HG03442 (cell line): ENCODE data around the gene LNPEP.

Source experiments
- ATAC-seq: cut with Tn5 transposase; IDR thresholded peaks from one replicate; pipeline ENCODE4 v1.9.1; 2021; ENCODE audit warnings: mild to moderate bottlenecking, moderate library complexity; ENCODE audit not compliant: unreplicated experiment

Gene LNPEP

DNA sequence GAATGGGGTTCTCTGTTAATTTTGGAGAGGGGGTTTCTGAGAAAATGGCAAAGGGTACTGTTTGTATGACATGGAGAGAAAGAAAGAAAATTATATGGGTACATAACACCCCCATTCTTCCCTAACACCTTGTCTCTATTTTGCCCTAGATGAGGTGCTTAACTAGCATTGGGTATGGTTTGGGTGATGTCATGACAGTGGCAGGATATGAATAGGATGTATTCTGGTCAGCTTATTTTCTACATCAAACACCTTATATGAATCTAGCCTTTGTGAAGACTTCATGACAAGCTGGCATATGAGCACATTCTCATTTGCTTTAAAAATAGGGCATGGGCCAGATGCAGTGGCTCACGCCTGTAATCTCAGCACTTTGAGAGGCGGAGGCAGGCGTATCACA is 58.6 kb downstream of the LNPEP start:
- ATAC-seq = no peak

DNA sequence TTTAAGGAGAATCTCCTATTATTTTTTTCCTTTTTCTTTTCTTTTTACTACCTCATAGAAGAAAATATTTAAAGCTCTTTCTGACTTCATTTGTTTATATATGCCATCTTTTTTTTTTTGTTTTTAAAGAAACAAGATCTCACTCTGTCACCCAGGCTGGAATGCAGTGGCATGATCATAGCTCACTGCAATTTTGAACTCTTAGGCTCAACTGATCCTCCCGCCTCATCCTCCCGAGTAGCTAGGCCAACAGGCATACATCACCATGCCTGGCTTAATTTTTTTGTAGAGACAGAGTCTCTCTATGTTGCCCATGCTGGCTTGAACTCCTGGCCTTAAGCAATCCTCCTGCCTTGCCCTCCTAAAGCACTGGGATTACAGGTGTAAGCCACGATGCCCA is 59.5 kb downstream of the LNPEP start:
- ATAC-seq = no peak

DNA sequence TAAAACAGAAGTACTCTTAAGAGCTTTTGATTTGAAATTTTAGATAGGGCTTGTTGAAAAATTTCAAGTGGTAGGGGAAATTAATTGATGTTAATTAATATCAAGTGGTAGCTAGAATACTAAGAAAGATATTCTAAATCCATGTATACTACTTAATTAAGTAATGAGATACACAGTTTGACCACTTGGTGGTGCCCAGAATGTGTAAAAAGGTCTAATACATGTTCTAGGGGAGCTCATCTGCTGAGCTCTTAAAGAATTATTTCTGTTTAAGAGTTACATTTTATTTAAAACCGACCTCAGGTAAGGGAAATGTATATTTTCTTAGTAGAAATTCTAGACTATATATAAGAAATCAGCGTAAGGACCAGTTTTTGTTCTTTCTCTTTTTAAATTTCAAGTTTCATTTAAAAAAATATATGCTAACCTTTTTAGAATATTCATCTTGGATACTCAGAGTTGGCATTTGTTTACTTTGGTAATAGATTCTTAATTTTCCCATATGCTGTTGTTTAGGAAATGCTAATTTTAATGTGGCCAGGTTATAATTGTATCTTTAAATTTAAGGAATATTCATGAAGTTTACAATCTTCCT is 61.5 kb downstream of the LNPEP start:
- ATAC-seq = peak; percentile 80

DNA sequence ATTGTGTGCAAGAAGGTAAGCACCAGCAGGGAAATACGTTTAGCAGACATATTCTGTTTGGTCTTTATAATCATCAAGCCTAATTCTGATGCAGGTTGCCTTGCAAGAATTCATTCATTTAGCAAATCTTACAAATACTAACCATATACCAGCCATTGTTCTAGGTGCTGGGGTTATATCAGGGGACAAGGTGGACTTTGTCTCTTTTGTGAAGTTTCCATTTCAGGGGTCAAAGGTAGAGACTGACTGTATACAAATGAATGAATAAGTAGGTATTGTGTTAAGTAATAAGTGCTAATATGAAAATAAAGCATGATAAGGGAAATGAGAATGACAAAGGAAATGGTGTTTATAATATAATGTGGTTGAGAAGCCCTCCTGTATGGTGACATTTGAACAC is 64.0 kb downstream of the LNPEP start:
- ATAC-seq = no peak

DNA sequence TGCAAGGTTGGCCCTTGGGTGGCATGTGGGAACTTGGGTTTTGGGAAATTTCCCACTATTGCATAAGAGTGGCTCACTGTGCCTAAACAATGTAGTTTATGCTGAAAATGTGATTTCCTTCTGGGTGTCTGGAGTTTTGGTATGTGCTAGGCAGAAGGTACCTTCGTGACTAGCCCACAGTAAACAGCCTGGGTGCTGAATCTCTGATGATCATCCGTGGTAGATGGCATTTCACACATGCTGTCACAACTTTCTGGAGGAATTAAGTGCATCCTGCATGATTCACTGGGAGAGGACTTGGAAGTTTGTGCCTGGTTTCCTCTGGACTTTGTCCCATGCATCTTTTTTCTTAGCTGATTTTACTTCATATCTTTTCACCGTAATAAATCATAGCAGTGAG is 64.5 kb downstream of the LNPEP start:
- ATAC-seq = no peak

DNA sequence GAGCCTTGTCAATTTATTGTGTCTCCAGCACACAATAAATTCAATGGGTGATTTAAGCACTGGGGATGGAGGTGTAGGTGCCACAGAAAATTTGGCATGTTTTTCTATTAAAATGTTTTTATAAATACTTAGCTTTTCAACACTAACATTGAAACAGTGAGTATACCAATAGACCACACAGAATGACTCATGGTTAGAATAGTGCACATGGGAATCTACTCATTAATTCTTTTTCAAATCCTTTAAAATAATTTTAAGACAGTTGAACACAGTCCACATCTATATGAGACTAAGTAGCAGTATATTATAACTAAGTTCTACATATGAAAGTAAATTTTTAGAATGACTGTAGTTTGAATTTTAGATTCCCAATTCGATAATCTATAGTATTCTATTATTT is 67.1 kb downstream of the LNPEP start:
- no peak for ATAC-seq

DNA sequence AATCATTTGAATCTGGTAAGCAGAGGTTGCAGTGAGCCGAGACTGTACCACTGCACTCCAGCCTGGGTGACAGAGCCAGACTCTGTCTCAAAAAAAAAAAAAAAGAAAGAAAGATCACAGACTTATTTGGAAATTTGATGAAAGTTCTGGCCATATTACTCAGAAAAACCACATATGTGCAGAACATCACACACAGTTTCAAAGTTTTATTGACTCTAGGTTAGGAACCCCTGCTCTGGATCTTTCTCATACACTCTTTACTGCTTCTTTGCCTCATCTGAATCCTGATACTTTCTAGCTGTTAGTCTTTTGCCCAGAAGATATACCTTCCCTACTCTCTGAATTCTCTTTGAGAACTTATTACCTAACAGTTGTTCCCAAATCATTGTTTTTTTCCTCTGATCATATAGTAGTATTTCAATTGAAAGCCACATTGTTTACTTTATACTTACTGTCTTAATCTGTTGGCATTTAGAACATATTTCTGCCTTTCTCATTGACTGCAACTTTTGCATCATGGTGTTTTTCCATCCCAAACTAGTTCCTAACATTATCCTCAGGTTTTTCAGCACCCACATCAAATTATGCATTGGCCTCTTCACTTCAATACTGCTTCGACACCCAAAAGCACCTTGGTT is 68.7 kb downstream of the LNPEP start:
- no peak for ATAC-seq

DNA sequence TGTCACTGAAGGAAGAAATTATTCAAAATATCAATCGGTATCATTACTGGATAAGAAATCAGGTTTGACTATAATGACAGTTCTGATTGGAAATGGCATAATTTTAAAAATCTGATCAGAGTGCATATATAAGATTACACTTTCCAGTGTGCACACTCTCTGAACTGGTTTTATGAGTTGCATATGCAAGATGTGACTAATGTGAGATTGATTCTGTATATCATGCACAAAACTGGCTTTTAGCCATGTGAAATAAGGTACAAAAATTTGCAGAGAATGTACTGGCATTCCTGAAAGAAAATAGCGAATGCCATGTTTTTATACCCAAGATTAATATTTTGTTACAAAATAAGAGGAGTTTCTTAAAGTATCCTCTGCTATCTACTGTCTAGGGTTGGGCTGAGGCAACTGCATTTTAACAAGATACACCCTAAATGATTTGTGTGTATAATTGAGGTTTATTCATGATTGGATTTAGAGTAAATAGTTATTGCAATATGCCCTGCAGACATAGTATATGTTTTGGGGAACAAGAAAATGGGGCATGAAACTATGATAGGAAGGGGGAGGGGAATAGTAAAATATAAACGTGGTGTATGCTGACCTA is 70.7 kb downstream of the LNPEP start:
- ATAC-seq = no peak

DNA sequence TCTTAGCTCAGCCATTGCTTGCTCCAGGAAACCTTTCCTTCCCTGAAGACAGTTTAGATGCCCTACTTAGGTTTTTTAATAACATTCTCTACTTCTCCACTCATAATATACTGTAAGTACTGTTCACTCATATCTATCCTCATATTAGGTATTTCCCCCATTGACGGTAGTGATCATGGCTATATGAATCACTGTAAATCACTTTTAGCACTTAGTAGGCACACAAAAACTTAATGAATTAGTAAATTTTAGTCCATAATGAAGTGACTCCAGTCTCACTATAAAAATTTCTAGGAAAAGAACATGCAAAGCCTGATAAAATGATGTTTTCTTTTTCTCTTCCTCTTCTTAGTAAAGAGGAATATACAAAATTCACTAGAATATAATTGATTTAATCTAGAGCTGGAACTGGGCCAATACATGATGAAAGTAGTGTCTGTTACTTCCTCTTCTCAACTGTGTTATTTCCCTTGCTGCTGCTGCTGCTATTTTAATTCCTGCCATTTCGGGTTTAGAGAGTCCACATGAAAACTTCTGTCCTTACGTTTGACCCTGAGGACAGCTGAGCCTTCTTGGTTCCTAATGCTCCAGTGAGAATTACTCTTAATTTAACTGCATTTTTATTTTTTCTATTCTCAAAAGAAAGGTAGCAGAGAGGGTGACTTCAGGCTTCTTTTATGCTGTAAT is 73.5 kb downstream of the LNPEP start:
- ATAC-seq = peak; percentile 57

DNA sequence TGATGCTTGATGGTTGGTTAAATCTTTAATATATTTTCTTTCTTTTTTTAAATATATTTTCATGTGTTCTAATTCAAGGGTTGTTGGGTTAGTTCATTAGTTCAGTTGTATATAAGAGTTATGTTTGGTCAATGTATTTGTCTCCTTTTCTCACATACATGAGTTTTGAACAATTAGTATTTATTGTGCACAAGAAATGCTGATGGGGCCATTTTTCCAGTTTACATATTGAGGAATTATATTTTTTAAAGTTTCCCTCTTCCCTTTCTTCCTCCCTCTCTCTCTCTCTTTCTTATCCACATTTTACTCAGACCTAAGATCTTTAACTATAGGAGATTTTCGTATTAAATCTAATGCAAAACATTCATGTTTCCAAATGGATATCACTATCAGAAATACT is 74.0 kb downstream of the LNPEP start:
- ATAC-seq = no peak

DNA sequence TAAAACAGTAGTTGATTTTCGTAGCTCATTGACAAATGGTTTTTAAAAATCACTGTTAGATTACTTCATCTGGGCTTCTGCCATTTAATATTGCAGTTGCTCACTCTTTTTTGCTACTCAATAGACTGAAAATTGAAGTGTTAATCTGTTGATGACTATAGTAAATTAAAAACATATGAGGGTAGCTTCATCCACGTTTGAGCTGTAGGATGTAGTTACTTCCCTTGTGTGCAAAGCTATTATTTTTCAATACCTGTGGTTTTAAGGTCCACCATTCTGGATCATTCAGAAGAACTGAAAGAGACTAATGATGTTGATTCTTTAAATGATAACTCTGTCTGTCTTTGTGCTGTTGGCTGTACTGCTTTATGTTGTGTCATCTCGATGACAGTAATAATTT is 74.7 kb downstream of the LNPEP start:
- no peak for ATAC-seq

DNA sequence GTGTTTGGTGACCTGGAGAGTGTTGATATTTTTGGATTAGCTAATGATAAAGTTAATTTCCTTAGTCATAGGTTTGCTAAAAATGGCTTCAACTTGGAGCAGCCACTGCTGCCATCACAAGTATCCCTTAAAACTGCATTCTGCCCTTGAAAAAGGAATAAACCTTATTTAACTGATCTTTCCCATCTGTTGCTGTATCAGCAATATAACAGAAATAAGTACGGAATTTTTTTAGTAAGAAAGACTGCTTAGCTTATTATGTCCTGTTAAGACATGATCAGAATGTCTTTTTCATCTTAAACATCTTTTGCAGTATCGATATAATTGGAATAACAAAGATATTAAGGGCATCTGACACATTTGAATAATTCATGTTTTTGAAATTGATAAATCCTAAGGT is 75.7 kb downstream of the LNPEP start:
- ATAC-seq = no peak

DNA sequence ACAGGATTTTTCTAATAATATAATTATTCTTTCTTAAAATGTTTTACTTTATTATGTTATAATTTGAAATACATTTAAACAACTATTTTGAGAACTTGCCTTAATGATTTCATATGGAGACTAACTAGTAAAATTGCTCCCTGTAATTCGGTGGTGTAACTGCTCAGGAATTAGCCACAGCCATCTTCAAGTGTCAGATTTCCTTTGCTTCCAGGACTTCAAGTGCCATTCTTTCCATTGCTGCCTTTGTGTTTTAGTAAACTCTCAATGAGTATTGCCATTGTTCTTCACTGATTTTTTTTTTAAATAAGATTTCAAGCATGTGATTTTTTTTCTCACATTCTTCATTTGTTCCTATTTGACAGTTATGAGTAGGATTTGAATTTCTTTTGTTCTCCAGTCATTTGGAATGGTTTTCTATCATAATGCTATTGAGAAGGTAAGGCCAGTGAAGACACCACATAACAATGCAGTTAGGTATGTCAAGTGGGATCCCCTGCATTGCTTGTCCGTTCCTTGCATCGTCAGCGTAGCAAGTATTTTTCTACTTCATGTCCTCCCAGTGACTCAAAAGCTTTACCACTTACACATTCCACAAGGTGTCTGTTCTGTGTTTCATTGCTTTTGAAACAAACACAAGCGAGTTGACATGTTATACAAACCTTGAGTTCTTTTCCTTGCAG is 83.7 kb downstream of the LNPEP start:
- ATAC-seq = no peak

DNA sequence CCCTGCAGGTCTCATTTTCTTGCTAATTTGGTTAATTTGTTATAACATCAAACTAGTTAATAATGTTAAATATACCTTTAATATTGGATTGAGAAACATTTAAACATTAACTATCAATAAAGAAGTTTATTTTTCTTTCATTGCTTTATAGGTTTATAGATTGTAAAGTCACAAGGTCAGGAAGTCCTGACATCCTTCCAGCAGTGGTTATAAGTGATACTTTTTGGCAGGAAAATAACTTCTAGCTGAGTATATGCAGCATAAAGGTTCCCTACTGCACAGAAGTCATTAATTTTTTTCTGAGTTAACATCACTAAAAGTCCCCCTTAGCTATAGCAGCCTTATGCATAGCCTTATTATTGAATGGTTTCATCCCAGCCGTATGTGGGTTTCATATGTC is 85.5 kb downstream of the LNPEP start:
- no peak for ATAC-seq

DNA sequence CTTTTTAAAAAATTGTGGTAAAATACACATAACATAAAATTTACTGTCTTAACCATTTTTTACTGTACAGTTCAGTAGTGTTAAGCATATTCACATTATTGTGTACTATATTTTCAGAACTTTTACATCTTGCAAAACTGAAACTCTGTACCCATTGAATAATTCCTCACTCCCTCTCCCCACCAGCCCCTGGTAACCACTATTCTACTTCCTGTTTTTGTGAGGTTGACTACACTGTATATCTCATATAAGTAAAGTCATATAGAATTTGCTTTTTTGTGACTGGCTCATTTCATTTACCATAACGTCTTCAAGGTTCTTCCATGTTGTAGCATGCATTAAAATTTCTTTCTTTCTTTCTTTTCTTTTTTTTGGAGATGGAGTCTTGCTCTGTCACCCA is 87.0 kb downstream of the LNPEP start:
- no peak for ATAC-seq

DNA sequence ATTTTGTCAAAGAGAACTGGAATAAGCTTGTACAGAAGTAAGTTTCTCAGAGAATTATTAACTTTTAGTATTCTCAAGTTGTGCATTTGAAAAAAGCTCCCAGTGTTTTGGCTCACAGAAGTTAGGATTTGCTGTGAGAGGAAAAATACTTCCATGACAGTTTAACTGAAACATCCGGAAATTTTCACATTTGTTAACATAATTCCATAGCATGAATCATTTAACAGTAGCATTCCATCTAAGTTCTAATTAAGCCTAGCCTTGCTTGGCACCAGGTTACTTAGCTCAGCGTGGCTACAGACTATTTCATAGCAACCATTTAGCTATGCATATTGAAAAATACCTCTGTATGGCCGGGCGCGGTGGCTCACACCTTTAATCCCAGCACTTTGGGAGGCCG is 90.8 kb downstream of the LNPEP start:
- no peak for ATAC-seq

DNA sequence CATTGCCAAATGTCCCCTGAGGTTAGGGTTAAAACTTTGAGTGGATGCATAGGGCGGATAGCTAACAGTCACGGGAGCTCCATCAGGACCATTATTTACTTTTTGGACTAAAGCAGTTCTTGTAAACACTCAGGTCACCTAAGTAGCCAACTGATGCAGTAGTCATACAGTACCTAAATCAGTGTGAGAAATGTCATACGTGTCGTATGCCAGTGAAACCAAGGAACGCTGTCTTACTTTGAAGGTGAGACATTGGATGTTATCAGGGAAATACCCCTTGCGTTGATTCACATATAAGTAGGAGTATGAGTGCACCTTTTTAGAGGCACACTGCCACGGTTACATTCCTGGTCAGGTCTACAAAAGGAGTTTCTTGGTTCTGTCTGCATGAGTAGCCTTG is 101.9 kb downstream of the LNPEP start:
- ATAC-seq = no peak

DNA sequence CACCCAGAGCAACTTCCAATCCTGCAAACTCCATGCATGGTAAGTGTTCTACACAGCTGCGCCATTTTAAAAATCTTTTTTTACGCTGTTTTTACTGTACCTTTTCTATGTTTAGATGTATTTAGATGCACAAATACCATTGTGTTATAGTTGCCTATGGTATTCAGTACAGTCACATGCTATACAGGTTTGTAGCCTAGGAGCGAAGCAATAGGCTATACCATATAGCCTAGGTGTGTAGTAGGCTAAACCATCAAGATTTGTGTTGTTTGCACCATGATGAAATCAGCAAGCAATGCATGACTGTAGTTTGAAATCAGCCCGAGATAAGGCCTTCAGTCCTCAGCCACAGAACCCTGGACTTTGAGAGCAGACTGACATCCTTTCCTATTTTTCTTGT is 105.4 kb downstream of the LNPEP start:
- no peak for ATAC-seq

DNA sequence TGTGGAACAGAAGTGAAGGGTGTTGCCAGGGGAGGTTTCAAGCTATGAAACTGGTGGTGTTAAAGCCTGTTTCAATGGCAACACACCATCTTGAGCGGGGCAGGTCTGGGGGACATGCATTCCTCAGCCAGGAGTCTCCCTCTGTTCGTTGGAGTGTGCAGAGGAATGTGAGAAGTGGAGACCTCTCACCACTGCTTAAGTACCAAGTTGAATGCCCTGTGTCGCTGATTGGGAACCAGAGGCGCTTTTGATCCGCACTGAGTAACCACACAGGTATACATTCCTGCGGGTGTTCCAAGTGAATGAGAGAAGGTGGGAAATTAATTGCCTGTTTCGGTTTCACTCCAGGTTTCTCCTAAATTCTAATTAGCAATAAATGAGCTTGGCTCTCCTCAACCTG is 107.1 kb downstream of the LNPEP start:
- ATAC-seq = no peak

DNA sequence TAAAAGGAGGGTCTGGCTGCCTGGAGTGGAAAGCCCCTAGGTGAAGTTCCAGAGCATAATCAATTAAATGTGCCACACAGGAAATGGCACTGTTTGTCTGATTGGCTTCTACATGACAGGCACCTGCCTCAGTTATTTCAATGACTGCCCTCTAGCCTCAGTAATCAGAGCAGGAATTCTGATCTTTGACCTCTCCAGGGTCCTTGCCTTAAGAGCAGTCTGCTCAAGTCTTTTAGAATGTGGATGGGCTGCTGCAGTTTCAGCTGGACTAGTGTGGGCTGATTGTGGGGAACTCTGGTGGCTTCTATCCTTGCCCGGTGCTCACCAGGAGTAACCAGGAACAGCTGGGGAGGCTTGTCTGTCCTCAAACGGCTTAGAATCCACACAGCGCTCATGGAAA is 107.6 kb downstream of the LNPEP start:
- no peak for ATAC-seq

DNA sequence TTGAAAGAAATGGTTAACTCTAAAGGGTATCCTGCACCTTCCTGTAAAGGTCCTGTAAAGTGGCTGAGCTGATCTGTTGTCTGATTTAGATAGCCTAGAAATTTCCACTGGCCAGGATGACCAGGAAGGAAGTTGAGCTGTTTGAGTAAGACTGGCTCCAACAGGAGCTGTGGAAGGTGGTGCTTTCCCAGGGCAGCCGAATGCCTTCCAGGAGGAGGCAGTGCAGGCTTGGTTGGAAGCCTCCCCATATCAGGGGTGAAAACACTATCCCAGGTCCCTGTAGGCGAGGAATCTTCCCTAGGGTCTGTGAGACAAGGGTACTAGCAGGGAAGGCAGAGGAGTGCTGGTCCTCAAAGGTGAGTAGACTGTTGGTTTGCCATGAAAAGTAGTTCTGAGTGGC is 108.2 kb downstream of the LNPEP start:
- ATAC-seq = no peak
